Sciatic nerve (tissue), 2 donors: ENCODE data around the gene B3GAT3. TPM values are rescaled to one million over a fixed set of nuclear protein-coding genes. Genes with fewer than 3 reads are reported as not detected.

Experiments used
- ATAC-seq: fragments of 200-7000 bp; cut with Tn5 transposase; one replicate; pipeline ENCODE4 v1.9.1; 2020; ENCODE audit warnings: mild to moderate bottlenecking, moderate library complexity
- DNase-seq: peaks from one replicate; pipeline ENCODE4 v3.0.0-alpha.2; 2020; ENCODE audit warnings: low spot score
- intact Hi-C: fragments of 100-400 bp; cut with DNase I; formaldehyde crosslinking; loops from one replicate; pipeline ENCODE4 v1.14.2; 2022
- total RNA-seq: library from RNA; stranded (reverse); fragmentation: NEBNext Ultra II Directional; extraction: Animal tissue kit (Norgen Biotek cat#: 25700); gene quantifications from one replicate; pipeline ENCODE4 v1.2.1, GENCODE V29; 2021
- donor health status: DM: no; HTN: no; CAD: no.
- donor health status: DM: no; HTN: no; CAD: no.

Gene B3GAT3
- total RNA-seq, 1 donor from 2014 or later, result 38.7 TPM

DNA sequence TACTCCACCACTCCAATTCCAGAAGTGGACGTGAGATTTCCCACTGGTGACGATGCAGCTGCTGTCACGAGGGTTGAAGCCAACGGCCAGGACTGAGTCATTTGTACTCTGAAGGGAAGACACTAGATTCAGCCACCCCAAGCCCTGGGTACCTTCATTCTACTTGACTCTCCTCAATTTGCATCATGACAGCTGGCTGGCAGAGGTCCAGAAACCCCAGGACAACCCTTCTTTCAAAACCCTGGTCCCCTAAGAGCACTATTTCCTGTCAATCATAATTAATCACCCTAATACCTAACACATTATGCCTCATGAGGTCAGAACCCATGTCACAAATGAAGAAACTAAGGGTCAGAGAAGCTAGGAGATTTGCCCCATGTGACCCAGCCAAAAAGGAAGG lies 14.1 kb downstream of the B3GAT3 start:
- intact Hi-C loops, result no loop called here
- DNase-seq (no peak), ATAC-seq (no peak)

- intact Hi-C loops, result no loop called here
- no peak for ATAC-seq
- no peak for DNase-seq
Observed at GRCh38 chr11:62605902-62606301, 15.9 kb downstream of the B3GAT3 start.

GRCh38 chr11:62605467-62605866 lies 16.3 kb downstream of the B3GAT3 start:
- DNase-seq (no peak), ATAC-seq (no peak)
- intact Hi-C loops, result no loop called here

GRCh38 chr11:62604460-62605120 lies 17.2 kb downstream of the B3GAT3 start:
- DNase-seq (no peak), ATAC-seq (no peak)
- intact Hi-C loops, result no loop called here

- intact Hi-C loops, result no loop called here
Observed at GRCh38 chr11:62603776-62604299, 17.9 kb downstream of the B3GAT3 start.

DNA sequence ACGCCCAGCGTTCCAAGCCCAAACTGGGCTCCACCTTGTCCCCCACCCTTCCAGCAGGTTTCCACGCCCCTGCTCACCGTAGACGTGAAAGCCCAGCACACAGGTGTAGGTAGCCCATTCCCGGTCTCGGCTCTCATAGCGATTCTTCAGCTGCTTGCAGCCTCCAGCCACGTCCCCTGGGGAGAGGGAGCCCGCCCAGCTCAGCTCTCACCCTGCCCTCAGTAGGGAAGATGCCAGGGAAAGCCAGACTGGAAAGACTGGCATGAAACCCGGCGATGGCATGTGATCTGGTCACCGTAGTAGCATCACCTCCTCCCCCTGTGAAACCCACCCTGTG lies 18.7 kb downstream of the B3GAT3 start:
- intact Hi-C loops, result no loop called here
- DNase-seq (no peak), ATAC-seq (no peak)

More at GRCh38 chr11:62603776-62604299, 17.9 kb downstream of the B3GAT3 start:
- DNase-seq, result no peak
- no peak for ATAC-seq

- intact Hi-C loops, result no loop called here
- peak; percentile 88 for DNase-seq
- peak; percentile 67 for ATAC-seq
Observed at GRCh38 chr11:62602141-62603071, 19.4 kb downstream of the B3GAT3 start.

GRCh38 chr11:62601372-62602140 lies 20.2 kb downstream of the B3GAT3 start, which contains the start of gene MTA2:
MTA2 (minus strand) TSS chr11:62601865; CDS start chr11:62601450, 415 bp downstream.
- peak; percentile 99 for DNase-seq
- intact Hi-C loops, result loop anchor here (1.0 kb wide), 1 partner anchor 95 kb away; no protein-coding TSS in a partner anchor
- peak; percentile 91 for ATAC-seq

DNA sequence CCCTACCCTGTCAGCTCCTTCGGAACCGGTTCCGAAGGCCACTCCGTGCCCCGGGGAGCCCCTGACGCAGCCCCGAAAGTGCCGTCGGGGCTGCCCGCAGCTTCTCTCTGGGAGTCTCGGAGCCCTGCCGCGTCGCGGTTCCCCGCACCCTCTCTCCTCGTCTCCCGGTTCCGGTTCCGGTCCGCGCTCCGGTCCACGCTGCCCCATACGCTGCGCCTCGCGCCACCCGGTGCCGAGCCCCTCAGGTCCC lies 20.7 kb downstream of the B3GAT3 start:
- intact Hi-C loops, result loop anchor here (1.0 kb wide), 1 partner anchor 95 kb away; no protein-coding TSS in a partner anchor

GRCh38 chr11:62600367-62601121 lies 21.2 kb downstream of the B3GAT3 start:
- ATAC-seq (no peak), DNase-seq (no peak)
- intact Hi-C loops, result loop anchor here (1.0 kb wide), 1 partner anchor 96 kb away; no protein-coding TSS in a partner anchor

More for the DNA sequence above, 20.7 kb downstream of the B3GAT3 start:
- DNase-seq, result no peak
- no peak for ATAC-seq

DNA sequence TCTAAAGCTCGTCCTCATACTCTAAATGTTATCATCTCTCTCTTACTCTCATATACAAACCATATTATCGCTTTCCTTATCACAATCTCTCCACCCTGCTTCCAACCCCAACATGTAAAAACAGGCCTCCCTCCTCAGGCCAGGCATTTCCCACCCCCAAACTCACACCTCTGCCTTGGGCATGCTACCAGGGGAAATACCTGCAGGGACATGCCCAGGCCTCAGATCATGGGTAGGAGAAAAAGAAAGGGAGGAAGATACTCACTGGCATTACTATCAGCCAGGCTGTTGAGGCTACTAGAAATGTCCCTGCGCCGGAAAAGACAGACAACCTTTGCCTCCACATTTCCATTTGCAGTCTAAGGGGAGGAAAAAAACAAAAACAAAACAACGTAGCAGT lies 21.9 kb downstream of the B3GAT3 start:
- intact Hi-C loops, result no loop called here
- ATAC-seq (no peak), DNase-seq (no peak)

DNA sequence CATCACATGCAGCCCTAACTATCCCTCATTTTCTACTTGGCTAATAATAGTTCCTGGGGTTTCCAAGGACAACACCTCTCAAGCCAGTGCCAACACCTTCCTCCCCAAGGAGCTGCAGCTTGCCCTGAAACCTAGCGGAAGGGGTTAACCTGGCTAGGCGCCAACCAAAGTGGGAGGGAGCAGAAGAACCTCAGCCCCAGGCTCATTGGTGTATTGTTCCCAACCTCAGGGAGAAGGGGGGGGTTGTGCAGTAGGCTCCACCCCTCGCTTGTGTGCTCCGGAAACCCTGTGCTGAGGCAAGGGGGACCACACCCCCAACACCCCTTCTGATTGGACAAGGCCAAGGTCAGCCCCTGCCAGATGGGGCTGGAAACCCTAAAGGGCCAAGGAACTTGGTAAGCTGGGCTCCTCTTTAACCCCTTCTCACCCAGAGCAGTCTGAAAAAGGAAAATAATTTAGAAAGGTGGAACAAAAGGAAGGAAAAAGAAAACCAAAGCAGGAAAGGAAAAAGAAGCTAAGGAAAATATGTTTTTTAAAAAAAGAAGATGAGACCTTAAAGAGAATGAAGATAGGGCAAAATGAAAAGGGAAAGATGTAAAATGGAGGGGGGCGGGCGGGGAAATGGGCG lies 22.6 kb downstream of the B3GAT3 start:
- ATAC-seq (peak; percentile 89), DNase-seq (peak; percentile 97)
- intact Hi-C loops, result no loop called here

- ATAC-seq (no peak), DNase-seq (no peak)
- intact Hi-C loops, result no loop called here
Observed at GRCh38 chr11:62595124-62595523, 26.7 kb downstream of the B3GAT3 start.

- intact Hi-C loops, result no loop called here
- DNase-seq (peak; percentile 89), ATAC-seq (peak; percentile 37)
Observed at GRCh38 chr11:62593434-62594044, 28.2 kb downstream of the B3GAT3 start.

DNA sequence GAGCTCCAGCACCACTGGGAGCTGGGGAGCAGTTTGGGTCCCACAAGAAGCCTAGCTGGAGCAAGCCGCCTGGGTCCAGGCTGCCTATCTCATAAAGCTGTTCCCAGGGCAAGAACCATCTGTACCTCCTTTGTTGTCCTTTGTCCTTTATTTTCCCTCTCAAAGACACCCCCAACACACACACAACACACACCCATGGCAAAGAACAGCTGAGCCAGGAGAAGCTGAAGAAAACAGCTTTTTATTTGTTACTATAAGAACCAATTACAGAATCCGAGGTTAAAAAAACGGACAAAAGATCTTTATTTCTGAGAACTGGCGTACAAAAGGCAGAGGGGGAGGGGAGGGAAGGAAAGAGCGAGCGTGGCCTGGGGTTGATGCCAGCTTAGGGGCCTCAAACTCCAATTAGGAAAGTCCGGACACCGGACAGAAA lies 28.8 kb downstream of the B3GAT3 start:
- intact Hi-C loops, result no loop called here
- ATAC-seq, result no peak

GRCh38 chr11:62592146-62592815 lies 29.5 kb downstream of the B3GAT3 start:
- peak; percentile 13 for ATAC-seq
- intact Hi-C loops, result no loop called here
- no peak for DNase-seq

More for the DNA sequence above, 28.8 kb downstream of the B3GAT3 start:
- no peak for DNase-seq

DNA sequence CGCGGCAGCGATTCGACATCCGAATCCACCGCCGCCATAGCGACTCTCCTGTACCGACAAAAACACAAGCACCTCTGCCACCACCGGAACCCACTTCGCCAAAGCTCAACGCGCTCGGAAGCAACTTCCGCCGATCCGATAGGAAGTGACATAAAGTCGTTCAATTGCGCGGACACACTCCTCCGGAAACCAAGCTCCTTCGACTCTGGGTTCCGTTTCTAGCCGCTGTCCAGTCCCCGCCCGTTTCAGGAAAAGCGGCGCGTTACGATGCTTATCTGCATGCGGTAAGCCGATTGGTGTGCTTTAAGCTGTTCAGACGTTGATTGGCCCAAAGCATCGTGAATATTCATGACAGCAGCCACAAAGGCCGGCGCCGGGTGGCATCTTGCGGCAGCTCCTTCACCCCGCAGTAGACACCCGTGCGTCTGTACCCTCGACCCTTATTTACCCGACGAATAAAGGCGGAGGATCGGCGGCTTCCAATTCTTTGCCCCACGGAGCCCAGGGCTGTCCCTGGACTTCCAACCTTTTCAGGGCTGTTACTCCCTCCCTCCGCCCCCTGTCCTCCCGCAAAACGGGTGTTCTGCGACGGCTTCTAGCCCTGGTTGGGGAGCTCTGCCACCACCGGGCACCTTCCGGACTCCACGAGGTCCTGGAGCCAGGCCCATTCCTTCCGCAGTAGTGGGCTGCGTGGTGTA lies 30.2 kb downstream of the B3GAT3 start, which contains the start of gene TUT1:
TSS of gene TUT1 (minus strand) at position 76 of the 698 bp plus-strand sequence. CDS start at position 38, 38 bp downstream.
- ATAC-seq (peak; percentile 97), DNase-seq (peak; percentile 97)
- intact Hi-C loops, result no loop called here
